Measurements from ENCODE around the gene NDUFS7. TPM values are rescaled to one million over a fixed set of nuclear protein-coding genes. Genes with fewer than 3 reads are reported as not detected.
A peak's percentile ranks its signal among the peaks of the same experiment; 100 is the strongest.

Gene NDUFS7
- polyA plus RNA-seq, 3 donors = 119 to 232 (median 211) TPM

DNA sequence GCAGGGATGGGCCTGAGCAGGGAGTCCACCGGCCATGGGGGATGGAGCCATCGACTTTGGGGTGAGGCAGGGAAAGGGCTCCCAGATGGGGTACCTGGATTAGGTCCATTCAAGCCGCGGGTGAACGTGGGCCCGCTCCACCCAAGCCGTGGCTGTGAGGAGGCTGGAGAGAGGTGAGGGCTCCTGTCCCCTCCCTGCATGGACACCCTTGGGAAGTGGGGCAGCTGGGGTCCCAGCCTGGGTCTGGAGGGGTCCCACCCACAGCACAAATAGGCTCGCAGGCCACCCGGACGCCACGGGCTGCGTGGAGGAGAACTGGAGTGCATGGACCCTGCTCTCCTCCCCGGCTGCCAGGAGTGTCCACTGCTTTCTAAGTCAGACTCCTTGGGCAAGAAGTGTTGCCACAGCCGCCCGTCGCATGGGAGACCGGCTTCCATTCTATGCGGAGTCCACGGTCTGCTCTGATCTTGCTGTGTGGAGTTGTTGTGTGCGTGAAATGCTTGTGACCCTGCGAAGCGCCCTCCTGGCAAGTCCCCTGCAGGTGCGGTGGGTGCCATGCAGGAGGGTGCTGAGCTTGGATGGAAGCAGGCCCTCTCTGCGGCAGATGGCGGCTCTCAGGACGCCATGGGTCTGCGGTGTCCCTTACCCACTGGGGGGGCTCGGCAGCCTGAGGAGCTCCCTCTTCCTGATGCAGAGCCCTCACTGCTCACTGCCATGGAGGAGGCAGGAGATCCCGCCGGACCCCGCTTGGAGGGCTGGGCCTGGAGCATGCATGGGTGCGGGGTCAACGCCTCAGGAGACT is 25.7 kb downstream of the NDUFS7 start:
- Histone ChIP-seq H3K27ac (ENCODE audit: low read depth in 1 of 2, low read length in 2 of 2) (peak overlapping the region; percentile 64 to 81), H2AFZ (ENCODE audit: insufficient read depth, low read depth, low read length, poor library complexity, severe bottlenecking) (no peak overlapping the region), H3K4me2 (replicated peaks; ENCODE audit: extremely low read depth, low read length, poor library complexity, severe bottlenecking) (peak overlapping the region; percentile 93), H3K79me2 (ENCODE audit: insufficient read depth, low read length) (peaks cover 68% of the 10 kb centered on the region), H3K4me3 (replicated peaks in 1 of 3; ENCODE audit: low read depth in 2 of 3, low read length in 3 of 3) (peak overlapping the region; percentile 87 to 92 (median 90)), H3K9ac (ENCODE audit: insufficient read depth, low read length, poor library complexity, severe bottlenecking) (peak overlapping the region; percentile 94), H3K27me3 (ENCODE audit: control insufficient read depth in 2 of 2, insufficient read depth in 2 of 2, low read length in 2 of 2) (no peaks in the 10 kb centered on the region), H3K9me3 (replicated peaks in 1 of 2; ENCODE audit: control insufficient read depth in 1 of 2, insufficient read depth in 1 of 2, low read length in 2 of 2) (no peaks in the 10 kb centered on the region), H4K20me1 (ENCODE audit: insufficient read depth, low read length) (peaks cover 61% of the 10 kb centered on the region), H3K4me1 (ENCODE audit: control insufficient read depth in 1 of 2, insufficient read depth in 2 of 2, low read length in 2 of 2) (peaks cover 32 to 39% of the 10 kb centered on the region in 2 donors), H3K36me3 (replicated peaks in 1 of 2; ENCODE audit: control insufficient read depth in 1 of 2, insufficient read depth in 2 of 2, low read length in 2 of 2) (peaks cover 17 to 21% of the 10 kb centered on the region in 2 donors)
- Mint-ChIP-seq H3K9me3 (no peaks in the 10 kb centered on the region), H3K27ac (peak overlapping the region; percentile 46 to 92 (median 85)), H3K36me3 (peaks cover 9 to 30% of the 10 kb centered on the region in 2 donors), H3K4me1 (peaks cover 47% of the 10 kb centered on the region), H3K4me3 (peak overlapping the region; percentile 91 to 95), H3K27me3 (ENCODE audit: low read depth in 3 of 3) (peaks cover 0 to 3% (median 2%) of the 10 kb centered on the region in 3 donors)
- TF ChIP-seq, protein P1, sequence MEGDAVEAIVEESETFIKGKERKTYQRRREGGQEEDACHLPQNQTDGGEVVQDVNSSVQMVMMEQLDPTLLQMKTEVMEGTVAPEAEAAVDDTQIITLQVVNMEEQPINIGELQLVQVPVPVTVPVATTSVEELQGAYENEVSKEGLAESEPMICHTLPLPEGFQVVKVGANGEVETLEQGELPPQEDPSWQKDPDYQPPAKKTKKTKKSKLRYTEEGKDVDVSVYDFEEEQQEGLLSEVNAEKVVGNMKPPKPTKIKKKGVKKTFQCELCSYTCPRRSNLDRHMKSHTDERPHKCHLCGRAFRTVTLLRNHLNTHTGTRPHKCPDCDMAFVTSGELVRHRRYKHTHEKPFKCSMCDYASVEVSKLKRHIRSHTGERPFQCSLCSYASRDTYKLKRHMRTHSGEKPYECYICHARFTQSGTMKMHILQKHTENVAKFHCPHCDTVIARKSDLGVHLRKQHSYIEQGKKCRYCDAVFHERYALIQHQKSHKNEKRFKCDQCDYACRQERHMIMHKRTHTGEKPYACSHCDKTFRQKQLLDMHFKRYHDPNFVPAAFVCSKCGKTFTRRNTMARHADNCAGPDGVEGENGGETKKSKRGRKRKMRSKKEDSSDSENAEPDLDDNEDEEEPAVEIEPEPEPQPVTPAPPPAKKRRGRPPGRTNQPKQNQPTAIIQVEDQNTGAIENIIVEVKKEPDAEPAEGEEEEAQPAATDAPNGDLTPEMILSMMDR (IDR thresholded peaks at IDR 0.05) = no peak
- no peak for DNase-seq
- WGBS (ENCODE audit: insufficient coverage) = 83% methylated on average over 30 of the region's 33 CpGs
- intact Hi-C loops (cut with micrococcal nuclease) = no loop called here

DNA sequence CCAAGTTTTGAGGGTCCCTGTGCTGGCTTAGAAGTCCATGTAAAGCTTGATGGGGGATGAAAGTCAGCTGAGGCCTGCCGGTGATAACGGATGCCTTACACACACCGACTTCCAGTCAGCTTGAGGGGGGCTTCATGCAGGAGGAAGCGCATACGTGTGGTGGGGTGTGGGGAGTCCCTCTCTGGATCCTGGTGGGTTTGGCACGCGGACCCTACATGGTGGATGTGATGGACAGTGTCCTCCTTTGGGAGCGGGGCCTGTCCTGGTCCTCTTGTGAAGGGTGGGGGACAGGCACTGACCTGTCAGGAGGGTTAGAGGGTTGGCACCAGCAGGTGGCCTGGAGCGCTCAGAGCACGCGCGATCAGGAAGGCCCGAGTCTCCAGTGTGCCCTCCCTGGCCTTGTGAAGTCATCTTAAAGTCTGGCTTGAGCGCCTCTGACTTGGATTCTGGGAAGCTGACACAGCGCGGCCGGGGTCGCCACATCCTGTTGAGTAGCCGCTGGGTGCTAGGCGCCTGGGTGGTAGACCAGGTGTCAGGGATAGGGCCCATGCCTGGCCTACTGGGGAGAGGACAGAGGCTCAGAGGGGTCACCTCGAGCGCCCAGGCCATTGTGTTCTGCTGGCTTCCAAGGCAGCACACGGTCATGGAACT is 26.6 kb downstream of the NDUFS7 start:
- WGBS (ENCODE audit: insufficient coverage) = 79% methylated on average over 18 of the region's 23 CpGs
- TF ChIP-seq, protein P1 (IDR thresholded peaks at IDR 0.05) = no peak
- H3K27me3 Mint-ChIP-seq (ENCODE audit: low read depth in 3 of 3) = peaks cover 0 to 2% (median 1%) of the 10 kb centered on the region in 3 donors
- Histone ChIP-seq H3K9me3 (replicated peaks in 1 of 2; ENCODE audit: control insufficient read depth in 1 of 2, insufficient read depth in 1 of 2, low read length in 2 of 2) (no peaks in the 10 kb centered on the region), H3K36me3 (replicated peaks in 1 of 2; ENCODE audit: control insufficient read depth in 1 of 2, insufficient read depth in 2 of 2, low read length in 2 of 2) (peaks cover 17 to 21% of the 10 kb centered on the region in 2 donors), H3K27me3 (ENCODE audit: control insufficient read depth in 2 of 2, insufficient read depth in 2 of 2, low read length in 2 of 2) (no peaks in the 10 kb centered on the region), H3K4me1 (ENCODE audit: control insufficient read depth in 1 of 2, insufficient read depth in 2 of 2, low read length in 2 of 2) (peaks cover 36 to 42% of the 10 kb centered on the region in 2 donors), H3K4me2 (replicated peaks; ENCODE audit: extremely low read depth, low read length, poor library complexity, severe bottlenecking) (peak overlapping the region; percentile 93), H3K79me2 (ENCODE audit: insufficient read depth, low read length) (peaks cover 76% of the 10 kb centered on the region), H3K9ac (ENCODE audit: insufficient read depth, low read length, poor library complexity, severe bottlenecking) (peak overlapping the region; percentile 15), H2AFZ (ENCODE audit: insufficient read depth, low read depth, low read length, poor library complexity, severe bottlenecking) (no peak overlapping the region), H3K4me3 (replicated peaks in 1 of 3; ENCODE audit: low read depth in 2 of 3, low read length in 3 of 3) (peak overlapping the region in 1 of 3 experiments; percentile 87), H3K27ac (ENCODE audit: low read depth in 1 of 2, low read length in 2 of 2) (peak overlapping the region in 1 of 2 donors; percentile 81), H4K20me1 (ENCODE audit: insufficient read depth, low read length) (peaks cover 68% of the 10 kb centered on the region)
- peak overlapping the region in 6 of 7 donors; percentile 50 to 65 (median 61) for H3K27ac Mint-ChIP-seq
- peaks cover 9 to 30% of the 10 kb centered on the region in 2 donors for H3K36me3 Mint-ChIP-seq
- H3K4me1 Mint-ChIP-seq = peaks cover 49% of the 10 kb centered on the region
- DNase-seq = no peak
- intact Hi-C loops (cut with micrococcal nuclease) = no loop called here
- no peaks in the 10 kb centered on the region for H3K9me3 Mint-ChIP-seq
- no peak overlapping the region for H3K4me3 Mint-ChIP-seq

All from CD14-positive monocyte (primary cell).